GM23338 (cell line): ENCODE data around the gene MMS19. TPM values are rescaled to one million over a fixed set of nuclear protein-coding genes. Genes with fewer than 3 reads are reported as not detected.

Experiments
- ATAC-seq: fragments of 200-7000 bp; cut with Tn5 transposase; 3 replicates; pipeline ENCODE4 v1.9.1; 2020
- DNase-seq: peaks from one replicate; pipeline ENCODE4 v3.0.0-alpha.2; 2015; ENCODE audit warnings: low spot score
- H2AFZ ChIP-seq: fragments of 200-600 bp; sonication (generic); 2 replicates; pipeline ENCODE4 v1.8.0; 2016; ENCODE audit warnings: antibody characterized with exemption, mild to moderate bottlenecking, moderate library complexity
- H3F3A ChIP-seq: fragments of 200-600 bp; sonication (generic); replicated peaks from 2 replicates; pipeline ENCODE4 v1.8.0; 2017; ENCODE audit warnings: antibody characterized with exemption, mixed run types, low read depth
- H3K27ac ChIP-seq: fragments of 200-600 bp; sonication (generic); 2 replicates; pipeline ENCODE4 v1.6.1; 2016; ENCODE audit warnings: low read depth
- H3K27me3 ChIP-seq: fragments of 200-600 bp; sonication (generic); 2 replicates; pipeline ENCODE4 v1.8.0; 2016; ENCODE audit warnings: mild to moderate bottlenecking, mixed run types, moderate library complexity; ENCODE audit not compliant: insufficient read depth
- H3K36me3 ChIP-seq: fragments of 200-600 bp; sonication (generic); 2 replicates; pipeline ENCODE4 v1.8.0; 2016; ENCODE audit warnings: mild to moderate bottlenecking; ENCODE audit not compliant: insufficient read depth
- H3K4me1 ChIP-seq: fragments of 200-600 bp; sonication (generic); 2 replicates; pipeline ENCODE4 v1.8.0; 2016; ENCODE audit warnings: mild to moderate bottlenecking, moderate library complexity; ENCODE audit not compliant: insufficient read depth
- H3K4me2 ChIP-seq: fragments of 200-600 bp; sonication (generic); 2 replicates; pipeline ENCODE4 v1.7.1; 2017; ENCODE audit warnings: mixed run types
- H3K4me3 ChIP-seq: fragments of 200-600 bp; sonication (generic); 2 replicates; pipeline ENCODE4 v1.6.1; 2016; ENCODE audit warnings: mixed run types
- H3K79me2 ChIP-seq: fragments of 200-600 bp; sonication (generic); replicated peaks from 2 replicates; pipeline ENCODE4 v1.8.0; 2017; ENCODE audit warnings: mild to moderate bottlenecking; ENCODE audit not compliant: insufficient read depth
- H3K9me2 ChIP-seq: fragments of 200-600 bp; sonication (generic); 2 replicates; pipeline ENCODE4 v1.8.0; 2017; ENCODE audit not compliant: insufficient read depth
- H4K20me1 ChIP-seq: fragments of 200-600 bp; sonication (generic); replicated peaks from 2 replicates; pipeline ENCODE4 v1.8.0; 2017; ENCODE audit warnings: mild to moderate bottlenecking; ENCODE audit not compliant: insufficient read depth
- H3K27ac Mint-ChIP-seq: 2 replicates; pipeline ENCODE4 v1.8.0; 2020; ENCODE audit warnings: inconsistent platforms, mild to moderate bottlenecking, moderate library complexity, mixed read lengths
- H3K27me3 Mint-ChIP-seq: 3 replicates; pipeline ENCODE4 v1.8.0; 2022; ENCODE audit warnings: low read depth, mild to moderate bottlenecking, moderate library complexity, mixed read lengths, inconsistent platforms; ENCODE audit not compliant: insufficient read depth, poor library complexity
- H3K36me3 Mint-ChIP-seq: 3 replicates; pipeline ENCODE4 v1.8.0; 2021; ENCODE audit warnings: low read depth, mild to moderate bottlenecking, inconsistent platforms, moderate library complexity, mixed read lengths
- H3K4me1 Mint-ChIP-seq: 3 replicates; pipeline ENCODE4 v1.8.0; 2020; ENCODE audit warnings: mild to moderate bottlenecking, inconsistent platforms, mixed read lengths
- H3K4me3 Mint-ChIP-seq: 3 replicates; pipeline ENCODE4 v1.8.0; 2021; ENCODE audit warnings: moderate library complexity, mild to moderate bottlenecking, inconsistent platforms, mixed read lengths
- H3K9me3 Mint-ChIP-seq: 3 replicates; pipeline ENCODE4 v1.8.0; 2020; ENCODE audit warnings: moderate library complexity, mild to moderate bottlenecking, inconsistent platforms, mixed read lengths
- EZH2 ChIP-seq: fragments of 200-600 bp; sonication (generic); IDR thresholded peaks from one replicate; pipeline ENCODE4 v1.8.0; 2017; ENCODE audit warnings: antibody characterized with exemption, mild to moderate bottlenecking, low read depth; ENCODE audit not compliant: unreplicated experiment
- ZNF331 ChIP-seq: fragments of 250-450 bp; sonication (Bioruptor Pico); IDR thresholded peaks from 2 replicates; pipeline ENCODE4 v1.5.0; 2020; ENCODE audit warnings: low read depth, mild to moderate bottlenecking, moderate library complexity
- ZNF462 ChIP-seq: fragments of 250-450 bp; sonication (Bioruptor Pico); IDR thresholded peaks from 2 replicates; pipeline ENCODE4 v1.5.0; 2020; ENCODE audit warnings: mild to moderate bottlenecking, moderate library complexity
- polyA plus RNA-seq: library from polyadenylated mRNA; unstranded; fragments of >200 nt; fragmentation: Nextera tagmentation; extraction: Ambion mirVana; gene quantifications from 2 replicates; pipeline ENCODE4 v1.2.1, GENCODE V29; 2016
- total RNA-seq: library from RNA; depleted of rRNA; stranded (reverse); fragments of >200 nt; shearing (Covaris generic); gene quantifications from 2 replicates; pipeline ENCODE4 v1.2.3, GENCODE V29; 2014

MMS19 gene
- total and polyA plus RNA-seq, 2 experiments from 2014 or later = 81.5 to 252 TPM

- TF ChIP-seq ZNF462 (no peak), EZH2 (no peak), ZNF331 (no peak)
These were observed 46.6 kb downstream of the MMS19 start (continued) for GRCh38 chr10:97451605-97452004.

- H2AFZ ChIP-seq = no peak overlapping the region
- H3K4me3 Mint-ChIP-seq = no peak overlapping the region
- peaks cover 11% of the 10 kb centered on the region for H3K27me3 Mint-ChIP-seq
- H3K36me3 Mint-ChIP-seq = peaks cover 38% of the 10 kb centered on the region
- H3K27me3 ChIP-seq = no peaks in the 10 kb centered on the region
- H4K20me1 ChIP-seq = peaks cover 32% of the 10 kb centered on the region
- no peak overlapping the region for H3K27ac ChIP-seq
- no peaks in the 10 kb centered on the region for H3K9me2 ChIP-seq
- TF ChIP-seq EZH2 = no peak
- peaks cover 8% of the 10 kb centered on the region for H3K4me1 Mint-ChIP-seq
- H3F3A ChIP-seq = 0 out of 2 replicates have a peak, but pooled peaks cover 7% of the 10 kb centered on the region
- H3K27ac Mint-ChIP-seq = no peak overlapping the region
- H3K79me2 ChIP-seq = peaks cover 56% of the 10 kb centered on the region
- DNase-seq = no peak
- ATAC-seq = no peak
- peaks cover 12% of the 10 kb centered on the region; the same call in 1 of the 2 replicates for H3K36me3 ChIP-seq
- no peak overlapping the region for H3K4me3 ChIP-seq
- no peak overlapping the region for H3K4me2 ChIP-seq
- no peaks in the 10 kb centered on the region for H3K9me3 Mint-ChIP-seq
- H3K4me1 ChIP-seq = peaks cover 11% of the 10 kb centered on the region
These were observed 47.4 kb downstream of the MMS19 start for GRCh38 chr10:97450828-97451227.
